ENCODE data around the gene RAB7A. TPM values are rescaled to one million over a fixed set of nuclear protein-coding genes. Genes with fewer than 3 reads are reported as not detected.

Gene RAB7A
- total RNA-seq, 1 donor, result 166 TPM

DNA sequence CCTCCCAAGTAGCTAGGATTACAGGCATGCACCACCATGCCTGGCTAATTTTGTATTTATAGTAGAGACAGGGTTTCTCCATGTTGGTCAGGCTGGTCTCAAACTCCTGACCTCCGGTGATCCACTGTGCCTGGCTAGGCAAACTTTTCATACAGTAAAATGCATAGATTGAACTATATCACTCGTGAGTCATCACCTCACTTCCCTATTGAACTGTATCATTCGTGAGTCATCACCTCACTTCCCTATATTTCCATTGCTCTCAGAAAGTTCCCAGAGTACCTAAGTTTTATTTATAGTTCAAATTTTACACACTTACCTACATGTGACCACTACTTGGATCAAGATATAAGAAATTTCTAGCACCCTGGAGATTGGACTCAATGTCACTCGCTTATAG, 79.8 kb downstream of the RAB7A start:
- TF ChIP-seq, protein P1, sequence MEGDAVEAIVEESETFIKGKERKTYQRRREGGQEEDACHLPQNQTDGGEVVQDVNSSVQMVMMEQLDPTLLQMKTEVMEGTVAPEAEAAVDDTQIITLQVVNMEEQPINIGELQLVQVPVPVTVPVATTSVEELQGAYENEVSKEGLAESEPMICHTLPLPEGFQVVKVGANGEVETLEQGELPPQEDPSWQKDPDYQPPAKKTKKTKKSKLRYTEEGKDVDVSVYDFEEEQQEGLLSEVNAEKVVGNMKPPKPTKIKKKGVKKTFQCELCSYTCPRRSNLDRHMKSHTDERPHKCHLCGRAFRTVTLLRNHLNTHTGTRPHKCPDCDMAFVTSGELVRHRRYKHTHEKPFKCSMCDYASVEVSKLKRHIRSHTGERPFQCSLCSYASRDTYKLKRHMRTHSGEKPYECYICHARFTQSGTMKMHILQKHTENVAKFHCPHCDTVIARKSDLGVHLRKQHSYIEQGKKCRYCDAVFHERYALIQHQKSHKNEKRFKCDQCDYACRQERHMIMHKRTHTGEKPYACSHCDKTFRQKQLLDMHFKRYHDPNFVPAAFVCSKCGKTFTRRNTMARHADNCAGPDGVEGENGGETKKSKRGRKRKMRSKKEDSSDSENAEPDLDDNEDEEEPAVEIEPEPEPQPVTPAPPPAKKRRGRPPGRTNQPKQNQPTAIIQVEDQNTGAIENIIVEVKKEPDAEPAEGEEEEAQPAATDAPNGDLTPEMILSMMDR (IDR thresholded peaks at IDR 0.05; ENCODE audit: insufficient read depth, low read length), result no peak
- H3K4me3 ChIP-seq (ENCODE audit: low read depth, low read length), result no peak overlapping the region
- no peak for DNase-seq (ENCODE audit: low read depth)

DNA sequence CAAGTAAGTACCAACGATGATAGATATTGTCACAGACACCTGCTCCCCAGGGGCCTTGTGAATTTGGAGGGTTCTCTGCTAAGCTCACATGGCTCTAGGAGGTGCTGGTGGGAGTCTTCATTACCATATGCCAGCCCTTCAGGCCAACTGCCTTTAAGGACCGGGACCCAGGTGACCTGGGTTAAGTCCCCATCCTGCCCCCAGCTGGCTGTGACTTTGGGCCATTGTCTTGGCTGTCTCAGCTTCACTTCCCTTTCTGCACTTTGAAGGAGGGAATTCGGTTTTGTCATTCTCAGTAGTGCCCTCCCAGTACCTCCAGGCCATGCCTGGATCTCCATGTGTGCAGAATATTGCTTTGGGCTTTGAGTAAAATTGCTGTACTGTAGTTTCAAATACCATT, 80.6 kb downstream of the RAB7A start:
- DNase-seq (ENCODE audit: low read depth), result no peak
- TF ChIP-seq, protein P1 (IDR thresholded peaks at IDR 0.05; ENCODE audit: insufficient read depth, low read length), result no peak
- H3K4me3 ChIP-seq (ENCODE audit: low read depth, low read length), result no peak overlapping the region

- H3K4me3 ChIP-seq (ENCODE audit: low read depth, low read length), result no peak overlapping the region
- no peak for DNase-seq (ENCODE audit: low read depth)
- TF ChIP-seq, protein P1 (IDR thresholded peaks at IDR 0.05; ENCODE audit: insufficient read depth, low read length), result no peak
These were observed 81.3 kb downstream of the RAB7A start for GRCh38 chr3:128807186-128807830.

DNA sequence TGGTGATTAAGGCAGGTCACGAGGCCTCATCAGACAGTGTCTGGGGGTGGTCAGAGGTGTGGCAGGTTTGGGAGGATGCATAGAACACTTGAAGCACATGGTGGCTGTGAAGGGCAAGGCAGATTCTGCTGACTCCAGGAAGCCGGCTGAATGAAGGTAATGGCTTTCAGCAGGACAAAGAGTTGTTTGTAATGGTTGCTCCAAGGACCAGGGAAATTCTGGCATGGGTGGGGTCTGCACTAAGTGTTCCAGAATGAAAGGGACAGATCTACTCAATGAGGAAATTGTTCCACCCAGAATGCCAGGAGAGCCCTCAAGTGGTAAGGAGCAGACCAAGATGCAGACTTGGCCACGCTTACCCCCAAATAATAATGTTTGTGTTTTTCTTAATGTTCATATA, 82.7 kb downstream of the RAB7A start:
- DNase-seq (ENCODE audit: low read depth), result no peak
- TF ChIP-seq, protein P1 (IDR thresholded peaks at IDR 0.05; ENCODE audit: insufficient read depth, low read length), result no peak
- H3K4me3 ChIP-seq (ENCODE audit: low read depth, low read length), result no peak overlapping the region

GRCh38 chr3:128813097-128813496, 87.1 kb downstream of the RAB7A start:
- no peak overlapping the region for H3K4me3 ChIP-seq (ENCODE audit: low read depth, low read length)
- DNase-seq (ENCODE audit: low read depth), result no peak
- TF ChIP-seq, protein P1 (IDR thresholded peaks at IDR 0.05; ENCODE audit: insufficient read depth, low read length), result no peak

DNA sequence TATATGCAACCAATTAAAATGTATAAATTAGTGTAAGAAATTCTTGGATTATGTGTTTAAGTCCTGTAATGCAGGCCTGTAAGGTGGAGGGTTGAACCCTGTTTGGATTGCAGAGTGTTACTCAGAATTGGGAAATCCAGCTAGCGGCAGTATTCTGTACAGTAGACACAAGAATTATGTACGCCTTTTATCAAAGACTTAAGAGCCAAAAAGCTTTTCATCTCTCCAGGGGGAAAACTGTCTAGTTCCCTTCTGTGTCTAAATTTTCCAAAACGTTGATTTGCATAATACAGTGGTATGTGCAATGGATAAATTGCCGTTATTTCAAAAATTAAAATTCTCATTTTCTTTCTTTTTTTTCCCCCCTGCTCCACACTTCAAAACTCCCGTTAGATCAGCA, 88.1 kb downstream of the RAB7A start:
- TF ChIP-seq, protein P1 (IDR thresholded peaks at IDR 0.05; ENCODE audit: insufficient read depth, low read length), result no peak
- no peak overlapping the region for H3K4me3 ChIP-seq (ENCODE audit: low read depth, low read length)
- no peak for DNase-seq (ENCODE audit: low read depth)

Data from fibroblast of the aortic adventitia (primary cell).